Ecto neural progenitor cell (in vitro differentiated cells): ENCODE measurements around the gene GAS7.

ENCODE experiments used
- DNase-seq: peaks from one replicate; pipeline ENCODE4 v3.0.0-alpha.2; 2018; ENCODE audit warnings: low spot score

GAS7 gene

DNA sequence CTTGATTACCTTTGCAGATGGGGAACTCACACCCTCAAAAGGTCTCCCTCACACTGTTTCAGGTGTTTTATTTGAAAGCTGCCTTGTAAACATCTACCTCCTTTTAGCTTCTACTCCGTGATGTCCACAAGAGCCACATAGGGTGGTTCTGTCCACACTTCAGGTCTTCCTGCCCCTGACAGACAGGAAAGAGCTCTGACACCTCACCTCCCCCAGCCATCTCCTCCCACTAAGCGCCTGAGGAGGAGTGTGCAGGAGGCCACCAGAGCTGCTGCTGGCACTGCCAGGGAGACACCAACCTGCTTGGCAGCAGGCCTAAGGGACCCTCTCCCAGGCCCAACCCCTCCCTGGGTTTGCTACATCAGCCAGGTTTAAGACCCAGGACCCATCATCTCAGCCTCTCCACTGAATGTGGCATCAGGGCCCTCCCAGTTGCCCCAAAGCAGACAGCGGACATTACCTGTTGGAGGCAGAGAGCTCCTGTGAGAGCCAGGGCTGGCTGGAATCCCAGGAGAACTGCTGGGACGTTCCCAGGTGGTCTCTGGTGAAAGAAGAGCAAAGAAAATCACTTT is 217.0 kb downstream of the GAS7 start:
- DNase-seq: no peak

DNA sequence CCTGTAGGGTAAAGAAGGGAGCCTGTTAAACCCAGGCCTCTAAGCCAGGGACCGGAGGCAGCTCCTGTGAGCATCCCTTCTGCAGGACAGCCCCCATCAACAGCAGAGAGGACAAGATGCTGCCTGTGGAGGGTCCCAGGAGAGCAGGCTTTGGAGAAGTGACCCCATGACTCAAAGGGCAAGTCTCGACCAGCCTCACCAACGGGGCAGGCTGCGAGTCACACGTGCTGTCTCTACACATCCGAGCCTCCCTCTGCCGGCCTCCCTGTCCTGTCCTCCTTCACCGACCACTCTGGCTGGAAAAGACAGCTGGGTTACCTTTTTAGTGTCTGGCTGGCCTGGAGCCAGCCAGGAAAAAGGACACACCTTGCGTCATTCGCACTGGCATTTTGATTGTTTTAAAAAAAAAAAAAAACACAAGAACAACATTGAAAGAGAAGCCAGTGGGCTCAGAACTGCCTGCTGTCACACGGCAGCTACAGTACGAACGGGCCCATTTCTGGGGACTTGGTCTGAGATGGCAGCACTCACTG is 218.9 kb downstream of the GAS7 start:
- DNase-seq: no peak

DNA sequence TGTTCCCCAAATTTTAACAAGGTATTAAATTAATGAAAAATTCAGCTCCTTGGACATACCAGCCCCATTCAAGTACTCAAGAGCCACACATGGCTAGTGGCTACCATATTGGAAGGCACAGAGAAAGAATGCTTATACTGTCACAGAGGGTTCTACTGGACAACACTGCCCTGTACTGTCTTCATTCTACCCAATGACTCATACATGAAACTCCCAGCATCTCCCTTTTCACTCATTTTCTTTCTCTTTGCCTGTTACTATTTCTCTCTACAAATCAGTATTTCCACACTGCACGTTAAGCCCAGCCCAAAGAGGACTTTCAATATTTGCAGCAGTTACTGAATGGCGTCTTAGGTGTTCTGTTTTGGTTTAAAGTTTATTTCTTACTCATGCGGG is 221.2 kb downstream of the GAS7 start:
- DNase-seq: no peak

DNA sequence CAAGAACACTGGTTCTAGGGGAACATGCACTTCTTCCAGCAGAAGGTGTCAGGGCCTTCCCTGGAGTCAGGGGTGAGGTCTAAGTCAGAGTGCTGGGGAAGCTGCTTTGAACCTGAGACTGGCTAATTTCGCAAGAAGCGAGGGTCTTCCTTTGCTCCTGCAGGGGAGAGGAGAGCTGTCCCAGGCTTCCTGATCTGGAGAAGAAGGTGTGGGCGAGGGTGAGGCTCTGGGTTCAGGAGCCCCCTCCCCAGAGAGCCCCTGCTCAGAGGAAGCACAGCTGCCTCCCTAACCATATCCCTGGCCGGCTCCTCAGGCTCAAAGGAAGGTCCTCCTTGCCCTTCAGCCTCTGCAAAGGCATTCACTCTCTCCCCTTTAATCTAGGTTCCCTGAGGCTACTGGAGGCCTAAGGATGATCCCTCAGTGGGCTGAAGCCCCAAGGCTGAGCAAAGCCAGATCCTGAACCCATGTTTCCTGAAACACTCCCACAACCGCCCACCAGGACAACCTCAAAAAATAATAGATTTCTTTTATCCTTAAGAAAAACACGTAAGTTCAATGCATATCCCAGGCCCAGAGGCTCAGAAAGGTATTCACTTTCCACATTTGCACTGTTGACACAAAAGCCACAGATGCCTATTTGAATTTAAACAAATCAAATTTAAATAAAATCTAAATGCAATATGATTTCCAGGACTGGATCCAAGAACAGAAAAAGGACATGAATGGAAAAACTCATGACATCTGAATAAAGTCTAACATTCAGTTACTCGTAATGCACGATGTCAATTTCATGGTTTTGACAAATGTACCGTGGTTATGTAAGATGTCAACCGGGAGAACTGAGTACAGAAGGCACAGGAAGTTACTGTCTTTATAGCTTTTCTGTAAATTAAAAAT is 221.9 kb downstream of the GAS7 start:
- no peak for DNase-seq

DNA sequence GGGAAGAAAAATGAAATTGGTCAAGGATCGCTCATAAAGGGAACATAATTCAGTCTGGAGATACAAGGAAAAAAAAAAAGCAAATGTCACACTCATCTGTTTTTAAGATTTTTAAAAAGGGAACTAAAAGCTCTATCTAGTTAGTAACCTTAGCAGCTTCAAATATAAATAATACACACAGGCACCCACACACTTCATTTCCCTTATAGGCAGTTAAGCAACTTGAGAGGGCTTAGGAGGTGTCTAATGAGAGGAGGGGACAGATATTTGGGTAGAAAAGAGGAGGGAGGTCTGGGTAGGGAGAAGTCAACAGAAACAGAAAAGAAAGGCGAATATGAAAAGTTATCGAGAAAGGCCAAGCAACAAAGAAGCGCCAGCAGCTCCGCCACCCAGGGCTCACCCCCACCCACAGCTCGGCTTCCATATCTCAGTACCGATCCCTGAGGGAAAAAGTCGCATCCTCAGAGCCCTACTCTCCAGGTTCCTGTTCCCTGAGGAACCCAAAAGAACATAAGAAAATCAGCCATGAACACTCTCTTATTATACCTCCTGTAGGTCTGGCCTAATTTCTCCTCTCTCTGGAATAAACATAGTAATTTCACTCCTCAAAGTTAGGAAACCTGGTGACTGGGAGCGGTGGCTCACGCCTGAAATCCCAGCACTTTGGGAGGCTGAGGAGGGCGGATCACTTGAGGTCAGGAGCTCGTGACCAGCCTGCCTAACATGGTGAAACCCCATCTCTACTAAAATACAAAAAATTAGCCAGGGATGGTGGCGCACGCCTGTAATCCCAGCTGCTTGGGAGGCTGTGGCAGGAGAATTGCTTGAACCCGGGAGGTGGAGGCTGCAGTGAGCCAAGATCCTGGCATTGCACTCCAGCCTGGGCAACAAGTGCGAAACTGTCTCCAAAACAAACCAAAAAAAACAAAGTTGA is 223.7 kb downstream of the GAS7 start:
- DNase-seq: no peak

DNA sequence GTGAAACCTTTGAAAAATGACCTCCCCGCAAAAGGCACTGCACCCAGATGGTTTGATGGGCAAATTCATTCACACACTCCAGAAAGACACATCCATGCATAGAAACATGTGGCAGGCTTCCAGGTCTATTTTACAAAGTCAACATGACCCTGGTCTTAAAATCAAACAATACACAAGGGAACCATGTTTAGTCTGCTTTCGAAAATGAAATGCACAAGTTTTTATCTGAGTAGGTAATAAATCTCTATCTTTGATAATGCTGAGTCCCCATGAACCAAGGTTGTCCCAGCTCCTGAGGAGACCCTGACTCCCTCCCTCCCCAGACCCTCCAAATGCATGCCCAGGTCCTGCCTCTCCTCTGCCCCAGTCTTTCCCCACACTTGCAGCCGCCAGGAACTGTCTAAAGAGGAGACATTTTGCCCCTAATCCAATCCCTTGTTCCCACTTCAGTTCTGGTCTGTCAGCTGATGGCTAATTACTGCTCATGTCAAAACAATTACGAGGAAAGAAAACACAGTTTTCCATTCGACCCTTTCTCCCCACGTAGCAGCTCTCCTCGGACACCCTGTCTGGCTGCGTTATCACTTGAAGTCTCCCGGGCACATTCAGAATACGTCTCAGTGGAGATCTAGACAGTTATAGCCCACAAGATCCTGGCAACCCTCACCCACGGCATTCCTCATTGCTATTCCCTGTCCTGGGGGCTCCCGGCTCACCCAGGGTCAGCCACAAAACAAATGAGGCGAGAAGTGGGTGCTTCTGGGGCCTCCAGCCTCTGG is 224.5 kb downstream of the GAS7 start:
- no peak for DNase-seq

GRCh38 chr17:9971991-9972390 is 226.4 kb downstream of the GAS7 start:
- no peak for DNase-seq

GRCh38 chr17:9969301-9969935 is 229.0 kb downstream of the GAS7 start:
- DNase-seq: no peak

- DNase-seq: no peak
Measured at GRCh38 chr17:9968881-9969280, 229.5 kb downstream of the GAS7 start.

DNA sequence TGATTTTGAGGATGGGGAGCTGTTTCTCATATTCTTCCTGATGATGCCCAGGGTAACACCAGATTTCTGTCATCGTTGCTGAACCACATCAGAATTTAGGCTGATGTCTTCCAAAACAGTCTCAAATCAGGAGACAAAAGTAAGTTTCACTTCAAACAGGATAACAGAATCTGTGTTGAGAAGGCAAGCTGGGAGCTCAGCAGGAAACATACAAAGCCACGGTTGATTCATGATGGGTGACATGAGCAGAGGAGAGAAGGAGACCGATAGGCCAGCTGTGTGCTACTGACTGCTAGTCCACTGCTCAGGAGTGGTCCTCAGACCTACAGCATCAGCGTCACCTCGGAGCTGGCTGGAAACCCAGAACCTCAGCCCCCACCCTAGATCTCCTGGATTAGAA is 230.4 kb downstream of the GAS7 start:
- no peak for DNase-seq

DNA sequence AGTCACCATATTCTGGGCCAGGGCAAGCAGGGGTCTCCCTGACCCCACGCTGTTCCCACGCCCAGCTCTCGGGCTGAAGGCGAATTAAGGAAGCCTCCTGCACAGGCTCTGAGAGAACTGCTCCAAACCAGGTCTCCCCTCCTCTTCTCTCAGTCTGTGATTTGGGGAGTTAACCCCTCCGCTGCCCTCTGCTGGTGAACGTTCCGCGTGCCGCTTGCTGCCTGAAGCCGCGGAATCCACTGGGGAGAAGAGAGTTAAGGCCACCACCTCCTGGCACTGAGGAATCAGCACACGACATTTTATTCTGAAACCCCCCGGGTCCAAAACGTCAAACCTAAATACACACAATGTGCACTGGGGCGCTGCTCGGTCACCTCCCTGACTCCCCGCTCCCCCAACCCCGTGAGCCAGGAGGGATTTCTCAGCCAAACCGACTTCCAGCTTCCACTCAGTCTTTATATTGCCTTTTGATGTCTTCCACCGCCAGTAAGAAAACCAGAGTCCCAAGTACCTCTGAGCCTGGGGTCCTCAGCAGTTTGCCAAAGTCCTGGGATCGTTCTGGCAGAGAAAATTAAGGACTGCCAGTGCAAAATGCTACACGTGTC is 238.9 kb downstream of the GAS7 start:
- peak; percentile 89 for DNase-seq

DNA sequence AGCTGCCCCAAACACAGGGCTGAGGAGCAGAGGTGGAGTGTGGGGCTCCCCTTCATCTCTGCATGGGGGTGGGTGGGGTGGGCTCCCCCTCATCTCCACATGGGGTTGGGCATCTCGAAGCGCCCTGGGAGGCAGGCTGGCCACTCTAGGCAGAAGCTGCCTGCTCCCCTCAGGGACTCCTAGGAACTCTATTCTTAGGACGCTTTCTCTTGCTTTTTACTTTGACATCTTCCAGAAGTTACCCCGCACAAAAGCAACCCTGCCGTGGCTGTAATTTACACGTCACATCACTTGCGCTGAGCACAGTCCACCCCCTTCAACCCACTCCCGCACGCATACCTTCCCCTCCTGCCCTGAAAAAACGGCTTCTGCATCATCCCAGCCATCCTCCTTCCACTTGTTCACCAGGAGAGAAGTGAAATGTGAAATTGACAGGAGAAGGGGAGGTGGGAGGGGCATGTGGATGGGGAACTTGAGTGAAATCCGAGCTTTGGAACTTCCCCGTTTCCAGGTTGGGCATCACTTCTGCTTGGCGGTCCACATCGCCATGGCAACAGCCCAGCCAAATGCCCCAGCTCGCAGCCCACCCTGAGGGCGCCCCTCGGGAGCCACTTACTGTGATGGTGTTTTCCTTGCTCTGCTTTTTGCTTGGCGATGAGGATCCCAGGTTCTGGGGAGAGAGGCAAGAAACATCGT is 239.7 kb downstream of the GAS7 start:
- peak; percentile 81 for DNase-seq

DNA sequence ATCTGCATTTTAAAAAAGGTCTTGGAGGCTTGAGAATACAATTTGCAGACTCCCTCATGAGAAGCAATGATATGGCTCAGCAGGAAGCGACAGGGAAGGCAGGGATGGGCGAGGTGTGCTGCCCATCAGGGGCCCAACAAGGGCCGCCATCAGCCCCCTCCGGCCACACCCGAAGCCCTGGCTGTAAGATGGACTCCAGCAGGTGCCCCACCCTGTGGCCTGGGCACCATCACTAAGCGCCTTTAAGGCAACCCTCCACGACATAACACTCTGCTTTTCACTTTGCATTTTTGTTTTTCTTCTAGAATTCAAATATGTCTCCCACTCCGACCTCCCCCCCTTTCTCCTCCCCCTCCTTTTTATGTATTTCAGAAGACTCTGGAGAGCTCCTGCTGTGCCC is 241.2 kb downstream of the GAS7 start:
- no peak for DNase-seq

- no peak for DNase-seq
Measured at GRCh38 chr17:9956474-9957131, 241.8 kb downstream of the GAS7 start.

DNA sequence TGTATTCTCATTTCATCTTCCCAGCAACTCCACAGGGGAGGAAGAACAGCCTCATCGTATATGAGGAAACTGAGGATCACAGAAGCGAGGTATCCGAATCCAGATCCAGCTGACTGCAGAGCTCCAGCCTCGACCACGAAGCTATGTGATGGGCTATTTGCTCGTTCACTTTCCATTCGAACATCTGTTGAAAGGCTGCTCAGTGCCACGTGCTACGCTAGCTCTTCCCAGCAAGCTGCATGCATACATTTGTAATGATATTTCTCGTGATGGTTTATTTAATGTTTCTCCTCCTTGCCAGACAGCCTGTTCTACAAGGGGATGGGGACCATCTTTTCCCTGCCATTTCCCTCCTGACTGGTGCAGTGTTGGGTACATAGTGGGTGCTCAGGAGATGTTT is 244.9 kb downstream of the GAS7 start:
- DNase-seq: no peak

GRCh38 chr17:9951803-9952202 is 246.6 kb downstream of the GAS7 start:
- no peak for DNase-seq

DNA sequence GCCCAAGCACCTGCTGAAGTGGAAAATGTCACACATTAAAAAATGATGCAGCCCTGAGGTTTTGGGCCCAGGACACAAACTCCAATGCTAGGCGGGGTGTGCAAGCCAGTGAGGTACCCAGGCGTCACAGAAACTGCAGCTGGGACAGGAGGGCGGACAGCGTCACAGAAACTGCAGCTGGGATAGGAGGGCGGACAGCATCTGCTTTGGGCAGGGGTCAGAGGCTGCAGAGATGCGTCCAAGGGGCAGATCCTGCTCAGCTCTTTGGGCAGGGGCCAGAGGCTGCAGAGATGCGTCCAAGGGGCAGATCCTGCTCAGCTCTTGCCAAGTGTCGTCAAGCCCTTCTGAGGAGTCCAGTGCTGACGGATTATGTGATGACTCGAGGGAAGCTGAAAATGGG is 249.5 kb downstream of the GAS7 start:
- DNase-seq: no peak

GRCh38 chr17:9944704-9945103 is 253.7 kb downstream of the GAS7 start:
- DNase-seq: no peak

- no peak for DNase-seq
Measured at GRCh38 chr17:9943343-9943742, 255.1 kb downstream of the GAS7 start.

GRCh38 chr17:9942885-9943284 is 255.5 kb downstream of the GAS7 start:
- no peak for DNase-seq
